Superior temporal gyrus (tissue), 1 donor: ENCODE measurements around the gene PHKG1.
A peak's percentile ranks its signal among the peaks of the same experiment; 100 is the strongest.
"Not testable (repeated sequence)": the region's sequence is repeated elsewhere in the genome, so short reads cannot be mapped to it uniquely, and the experiment has no call there.

Experiments
- DNase-seq: peaks from one replicate; pipeline ENCODE4 v3.0.0-alpha.2; 2016; ENCODE audit errors: extremely low spot score

Gene PHKG1

DNA sequence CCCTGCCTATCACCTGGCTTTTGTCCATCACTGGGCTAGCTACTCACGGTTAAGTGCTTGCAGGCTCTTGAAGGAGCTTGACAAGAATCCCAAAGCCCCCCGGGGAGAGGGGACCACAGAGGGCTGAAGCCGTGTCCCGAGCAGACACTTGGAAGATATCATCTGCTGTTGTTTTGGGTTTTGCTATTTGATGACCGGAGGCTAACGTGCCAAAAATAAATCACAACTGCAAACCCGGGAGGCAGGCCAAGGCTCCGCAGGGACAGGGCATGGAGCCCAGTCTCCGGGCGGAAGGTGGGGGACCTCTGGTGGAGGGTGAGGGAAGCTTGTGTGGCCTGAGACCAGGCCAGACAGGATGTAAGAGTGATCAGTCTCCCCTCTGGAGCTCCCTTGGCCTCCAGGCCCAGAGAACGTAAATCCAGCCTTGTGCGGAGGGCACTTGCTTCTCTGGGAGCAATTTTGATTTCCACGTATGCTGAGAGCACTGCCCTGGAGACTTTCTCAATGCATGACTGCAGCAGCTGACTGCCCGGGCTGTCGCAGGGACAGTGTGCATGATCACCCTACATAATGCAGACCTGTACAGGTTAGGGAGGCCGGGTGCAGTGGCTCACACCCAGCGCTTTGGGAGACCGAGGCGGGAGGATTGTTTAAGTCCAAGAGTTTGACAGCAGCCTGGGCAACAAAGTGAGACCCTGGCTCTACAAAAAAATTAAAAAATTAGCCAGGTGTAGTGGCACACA is at the start of gene PHKG1:
TSS of gene PHKG1 (minus strand) at position 164 of the 743 bp plus-strand sequence. CDS start 4,011 bp downstream, outside the sequence.
- peak; percentile 84 for DNase-seq

DNA sequence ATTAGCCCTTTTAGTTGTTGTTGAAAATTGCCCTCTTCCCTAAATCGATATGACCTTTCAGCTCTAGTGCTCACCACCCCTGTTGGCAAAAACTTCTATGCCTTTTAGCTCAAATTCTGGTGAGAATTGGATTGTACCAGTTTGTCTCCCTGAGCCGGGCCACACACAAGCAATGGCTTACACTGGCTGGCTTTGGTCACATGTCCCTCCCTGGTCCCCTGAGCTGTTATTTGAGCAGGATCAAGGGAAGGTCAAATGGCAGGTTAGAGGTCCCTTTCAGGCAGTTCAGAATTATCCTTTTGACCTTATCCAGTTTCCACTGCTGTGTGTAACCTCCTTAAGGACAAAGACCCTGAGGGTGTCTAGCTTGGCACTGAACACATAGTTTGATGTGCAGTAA is 38.3 kb upstream of the PHKG1 start:
- not testable (repeated sequence) for DNase-seq

GRCh38 chr7:56127241-56127975 is 34.7 kb upstream of the PHKG1 start:
- no peak for DNase-seq

GRCh38 chr7:56125831-56126230 is 33.1 kb upstream of the PHKG1 start:
- DNase-seq = no peak

- DNase-seq = no peak
These were observed 32.2 kb upstream of the PHKG1 start for GRCh38 chr7:56124981-56125380.

- DNase-seq = no peak
These were observed 28.7 kb upstream of the PHKG1 start for GRCh38 chr7:56121440-56121839.

GRCh38 chr7:56115852-56116538 is 23.2 kb upstream of the PHKG1 start, which contains the start of gene NUPR2:
TSS of gene NUPR2 (minus strand) at chr7:56116417. CDS start at chr7:56116314, 103 bp downstream.
- no peak for DNase-seq

DNA sequence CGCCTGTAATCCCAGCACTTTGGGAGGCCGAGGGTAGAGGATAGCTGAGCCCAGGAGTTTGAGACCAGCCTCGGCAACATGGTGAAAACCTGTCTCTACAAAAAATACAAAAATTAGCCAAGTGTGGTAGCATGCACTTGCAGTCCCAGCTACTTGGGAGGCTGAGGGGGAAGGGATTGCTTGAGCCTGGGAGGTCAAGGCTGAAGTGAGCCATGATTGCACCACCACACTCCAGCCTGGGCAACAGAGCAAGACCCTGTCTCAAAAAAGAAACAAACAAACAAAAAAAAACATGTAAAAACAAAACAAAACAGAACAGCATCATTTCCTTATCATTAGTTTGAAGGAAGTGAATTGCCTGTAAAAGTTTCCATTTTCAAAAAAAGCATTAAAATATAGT is 19.5 kb upstream of the PHKG1 start:
- DNase-seq = not testable (repeated sequence)

DNA sequence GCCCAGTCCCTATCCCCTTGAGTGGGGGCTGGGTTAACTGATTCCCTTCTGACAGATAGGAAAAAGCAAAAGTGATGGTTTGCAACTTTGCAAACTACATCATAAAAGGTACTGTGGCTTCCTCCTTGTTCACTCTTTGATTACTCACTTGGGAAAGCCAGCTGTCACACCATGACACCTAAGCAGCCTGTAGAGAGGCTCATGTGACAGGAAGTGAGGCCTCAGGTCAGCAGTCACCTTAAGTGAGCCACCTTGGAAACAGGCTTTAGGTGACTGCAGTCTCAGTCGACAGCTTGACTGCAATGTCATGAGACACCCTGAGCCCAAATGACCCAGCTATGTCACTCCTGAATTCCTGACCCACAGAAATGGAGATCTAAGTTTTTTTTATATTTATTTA is 17.9 kb upstream of the PHKG1 start:
- no peak for DNase-seq

DNA sequence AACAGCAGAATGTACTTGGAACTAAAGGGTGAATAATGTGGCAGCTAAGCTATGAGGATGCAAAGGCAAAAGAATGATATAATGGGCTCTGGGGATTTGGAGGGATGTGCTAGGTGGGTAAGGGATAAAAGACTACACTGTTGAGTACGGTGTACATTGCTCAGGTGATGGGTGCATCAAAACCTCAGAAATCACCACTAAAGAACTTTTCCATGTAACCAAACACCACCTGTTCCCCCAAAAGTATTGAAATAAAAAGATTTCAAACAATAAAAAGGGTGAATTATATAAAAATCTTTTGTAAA is 15.2 kb upstream of the PHKG1 start:
- no peak for DNase-seq

GRCh38 chr7:56106108-56107073 is 13.6 kb upstream of the PHKG1 start, which contains the start of gene CHCHD2:
TSS of gene CHCHD2 (minus strand) at chr7:56106476. CDS start at chr7:56106413, 63 bp downstream.
- DNase-seq = peak; percentile 99

DNA sequence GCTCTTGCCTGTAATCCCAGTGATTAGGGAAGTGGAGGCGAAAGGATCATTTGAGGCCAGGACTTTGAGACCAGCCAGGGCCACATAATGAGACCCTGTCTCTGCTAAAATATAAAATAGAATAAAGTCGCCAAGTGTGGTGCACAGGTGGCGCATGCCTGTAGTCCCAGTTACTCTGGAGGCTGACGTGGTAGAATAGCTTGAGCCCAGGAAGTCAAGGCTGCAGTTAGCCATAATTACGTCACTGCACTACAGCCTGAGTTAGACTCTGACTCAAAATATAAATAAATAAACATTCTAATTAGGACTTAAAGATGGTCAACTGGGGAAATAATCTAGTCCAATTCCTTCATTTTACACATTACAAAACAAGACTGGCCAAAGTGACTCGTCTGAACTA is 12.8 kb upstream of the PHKG1 start:
- no peak for DNase-seq

GRCh38 chr7:56104138-56104537 is 11.4 kb upstream of the PHKG1 start:
- DNase-seq = not testable (repeated sequence)

DNA sequence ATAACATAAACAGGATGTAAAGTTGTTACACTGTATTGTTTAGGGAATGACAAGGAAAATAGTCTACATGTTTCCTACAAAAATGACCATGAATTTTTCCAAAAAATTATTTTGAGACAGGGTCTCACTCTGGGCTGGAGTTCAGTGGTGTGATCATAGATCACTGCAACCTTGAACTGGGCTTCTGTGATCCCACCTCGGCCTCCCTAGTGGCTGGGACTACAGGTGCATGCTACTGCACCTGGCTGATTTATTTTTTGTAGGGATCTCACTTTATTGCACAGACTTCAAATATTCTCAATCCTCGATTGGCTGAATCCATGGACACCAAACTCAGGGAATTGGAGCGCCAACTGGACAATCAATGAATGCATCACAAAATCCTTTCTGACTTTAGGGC is 6.9 kb upstream of the PHKG1 start:
- no peak for DNase-seq

- not testable (repeated sequence) for DNase-seq
These were observed 5.6 kb upstream of the PHKG1 start for GRCh38 chr7:56098187-56099008.

DNA sequence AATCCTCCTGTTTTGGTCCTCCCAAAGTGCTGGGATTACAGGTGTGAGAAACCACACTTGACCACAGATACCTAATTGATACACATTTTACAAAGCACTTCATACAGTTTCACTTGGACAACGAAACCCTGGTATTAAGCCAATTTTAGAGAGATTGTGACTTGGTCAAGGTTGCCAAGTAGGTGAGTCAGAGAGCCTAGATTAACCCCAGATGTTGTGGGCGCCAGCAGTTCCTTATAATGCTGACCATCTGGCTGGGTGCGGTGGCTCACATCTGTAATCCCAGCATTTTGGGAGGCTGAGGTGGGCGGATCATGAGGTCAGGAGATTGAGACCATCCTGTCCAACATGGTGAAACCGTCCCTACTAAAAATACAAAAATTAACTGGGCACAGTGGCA is 4.9 kb upstream of the PHKG1 start:
- DNase-seq = no peak

GRCh38 chr7:56092388-56092787 is 364 bp downstream of the PHKG1 start:
- not testable (repeated sequence) for DNase-seq

DNA sequence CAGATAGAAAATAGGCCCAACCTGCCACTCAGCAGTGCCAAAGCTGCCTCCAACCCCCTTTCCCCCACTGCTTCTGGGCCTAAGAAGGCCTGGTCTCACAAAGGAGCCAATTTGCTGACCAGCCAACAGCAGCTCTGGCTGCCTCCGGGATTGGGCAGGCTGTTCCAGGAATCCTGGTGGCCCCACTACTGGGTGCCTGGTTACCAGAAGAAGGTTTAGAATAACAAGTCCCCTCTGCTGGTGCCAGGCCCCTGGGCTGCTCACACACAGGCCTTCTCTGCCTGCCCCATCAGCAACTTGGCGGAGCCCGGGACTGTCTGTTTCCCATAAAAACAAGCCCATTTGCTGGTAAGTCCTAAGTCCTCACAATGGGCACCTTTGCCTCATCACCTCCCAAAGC is 1.2 kb downstream of the PHKG1 start:
- peak; percentile 27 for DNase-seq

- no peak for DNase-seq
These were observed 5.3 kb downstream of the PHKG1 start for GRCh38 chr7:56087445-56087844.

DNA sequence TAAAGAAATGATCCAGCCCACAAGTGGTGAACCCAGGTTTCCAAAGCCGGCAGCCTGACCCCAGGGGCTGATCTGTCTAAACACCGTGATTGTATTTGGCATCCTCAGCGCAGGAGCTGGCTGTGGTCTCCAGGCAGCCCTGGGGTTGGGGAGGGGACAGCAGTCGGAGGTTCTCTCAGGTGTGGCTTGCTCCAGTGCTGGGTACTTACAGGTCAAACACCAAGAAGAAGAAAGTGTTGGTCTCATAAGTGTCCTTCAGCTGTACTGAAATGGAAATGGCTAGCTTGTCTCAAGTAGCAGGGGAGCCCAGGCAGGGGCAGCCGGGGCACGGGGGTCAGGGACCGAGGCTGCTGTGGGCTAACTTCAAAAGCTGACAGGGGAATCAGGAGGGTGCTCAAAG is 6.0 kb downstream of the PHKG1 start:
- no peak for DNase-seq
